ENCODE data around the gene TNFAIP8.

The TNFAIP8 gene

DNA sequence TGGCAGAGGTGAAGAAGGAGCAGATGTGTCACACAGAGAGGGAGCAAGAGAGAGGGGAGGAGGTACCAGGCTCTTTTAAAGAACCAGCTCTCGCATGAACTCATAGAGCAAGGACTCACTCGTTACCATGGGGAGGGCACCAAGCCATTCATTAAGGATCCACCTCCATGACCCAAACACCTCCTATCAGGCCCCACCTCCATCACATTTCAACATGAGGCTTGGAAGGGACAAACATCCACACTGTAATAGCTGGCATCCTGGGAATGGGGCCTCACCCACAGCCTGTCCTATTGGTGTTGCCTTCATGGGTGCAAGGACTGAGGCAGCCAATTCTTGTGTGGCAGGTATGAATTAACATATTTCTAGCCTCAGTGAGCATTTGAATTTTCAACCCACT, 11.6 kb upstream of the TNFAIP8 start:
- no peaks in the 10 kb centered on the region for H3K27me3 Mint-ChIP-seq (ENCODE audit: low read depth, poor library complexity)
- DNase-seq, result no peak
- no peaks in the 10 kb centered on the region for H3K36me3 Mint-ChIP-seq (ENCODE audit: low read depth)
- TF ChIP-seq, protein P1, sequence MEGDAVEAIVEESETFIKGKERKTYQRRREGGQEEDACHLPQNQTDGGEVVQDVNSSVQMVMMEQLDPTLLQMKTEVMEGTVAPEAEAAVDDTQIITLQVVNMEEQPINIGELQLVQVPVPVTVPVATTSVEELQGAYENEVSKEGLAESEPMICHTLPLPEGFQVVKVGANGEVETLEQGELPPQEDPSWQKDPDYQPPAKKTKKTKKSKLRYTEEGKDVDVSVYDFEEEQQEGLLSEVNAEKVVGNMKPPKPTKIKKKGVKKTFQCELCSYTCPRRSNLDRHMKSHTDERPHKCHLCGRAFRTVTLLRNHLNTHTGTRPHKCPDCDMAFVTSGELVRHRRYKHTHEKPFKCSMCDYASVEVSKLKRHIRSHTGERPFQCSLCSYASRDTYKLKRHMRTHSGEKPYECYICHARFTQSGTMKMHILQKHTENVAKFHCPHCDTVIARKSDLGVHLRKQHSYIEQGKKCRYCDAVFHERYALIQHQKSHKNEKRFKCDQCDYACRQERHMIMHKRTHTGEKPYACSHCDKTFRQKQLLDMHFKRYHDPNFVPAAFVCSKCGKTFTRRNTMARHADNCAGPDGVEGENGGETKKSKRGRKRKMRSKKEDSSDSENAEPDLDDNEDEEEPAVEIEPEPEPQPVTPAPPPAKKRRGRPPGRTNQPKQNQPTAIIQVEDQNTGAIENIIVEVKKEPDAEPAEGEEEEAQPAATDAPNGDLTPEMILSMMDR (IDR thresholded peaks at IDR 0.05), result no peak
- peaks cover 37% of the 10 kb centered on the region for H3K4me1 Mint-ChIP-seq
- H3K27ac Mint-ChIP-seq, result no peak overlapping the region
- H3K4me3 Mint-ChIP-seq, result no peak overlapping the region
- H3K9me3 Mint-ChIP-seq, result no peaks in the 10 kb centered on the region

DNA sequence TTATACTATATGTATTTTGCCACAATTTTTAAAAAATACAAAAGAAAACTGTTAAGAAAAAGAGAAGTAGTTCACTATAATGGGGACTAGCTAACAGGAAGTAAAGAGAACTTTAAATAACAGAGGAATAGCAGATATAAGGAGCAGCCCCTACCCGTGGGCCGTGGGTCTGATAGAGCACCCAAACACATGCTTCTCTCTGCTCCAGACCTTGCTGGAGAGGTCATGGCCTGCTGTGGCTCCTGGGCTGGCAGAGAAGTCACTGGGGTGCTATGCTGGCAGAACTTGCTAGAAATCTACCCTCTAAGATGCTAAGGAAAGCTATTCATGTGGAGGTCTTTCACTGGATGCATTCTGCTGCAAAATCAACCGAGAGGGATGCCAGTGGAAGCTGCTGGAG, 10.0 kb upstream of the TNFAIP8 start:
- no peak for DNase-seq
- Mint-ChIP-seq H3K9me3 (no peaks in the 10 kb centered on the region), H3K27ac (no peak overlapping the region), H3K4me1 (peaks cover 24% of the 10 kb centered on the region), H3K36me3 (ENCODE audit: low read depth) (no peaks in the 10 kb centered on the region), H3K4me3 (no peak overlapping the region), H3K27me3 (ENCODE audit: low read depth, poor library complexity) (no peaks in the 10 kb centered on the region)
- TF ChIP-seq, protein P1 (IDR thresholded peaks at IDR 0.05), result no peak

DNA sequence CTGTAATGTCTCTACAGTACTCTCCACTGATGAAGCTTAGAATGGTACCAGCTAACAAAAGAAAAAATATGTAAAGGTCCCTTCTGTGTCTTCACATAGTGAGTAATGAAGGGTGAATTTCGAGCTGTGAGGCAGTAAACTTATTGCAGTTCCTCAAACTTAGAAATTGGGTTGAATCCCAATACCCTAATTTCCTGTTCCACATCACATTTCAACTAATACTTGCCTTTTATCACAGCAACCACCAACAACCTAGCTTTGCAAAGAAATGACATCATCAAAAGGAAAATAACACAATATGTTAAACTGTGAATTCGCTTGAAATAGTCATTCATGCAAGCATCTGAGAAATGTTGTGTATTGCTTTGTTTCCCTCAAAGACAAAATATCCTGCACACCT, 9.4 kb upstream of the TNFAIP8 start:
- Mint-ChIP-seq H3K9me3 (no peaks in the 10 kb centered on the region), H3K4me3 (no peak overlapping the region), H3K27ac (no peak overlapping the region), H3K36me3 (ENCODE audit: low read depth) (no peaks in the 10 kb centered on the region), H3K4me1 (peaks cover 24% of the 10 kb centered on the region), H3K27me3 (ENCODE audit: low read depth, poor library complexity) (no peaks in the 10 kb centered on the region)
- TF ChIP-seq, protein P1 (IDR thresholded peaks at IDR 0.05), result no peak
- DNase-seq, result no peak

DNA sequence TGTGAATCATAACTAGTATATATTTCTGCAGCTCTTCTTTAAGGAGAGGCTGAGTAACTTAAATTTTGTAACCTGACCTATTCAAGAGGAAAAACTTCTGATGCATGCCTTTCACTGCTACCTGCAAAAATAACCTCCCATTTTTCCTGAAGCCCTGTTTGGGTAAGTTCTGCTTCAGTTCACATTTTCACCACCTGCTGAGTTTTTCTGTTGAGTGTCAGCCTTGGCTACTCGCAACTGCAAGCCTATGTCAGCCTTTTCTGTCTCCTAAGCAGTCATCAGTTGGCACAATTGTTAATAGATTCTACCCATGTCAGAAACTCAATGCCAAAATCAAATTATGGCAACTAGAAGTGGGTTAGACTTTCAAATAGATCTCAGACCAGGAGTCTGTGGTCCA, 8.2 kb upstream of the TNFAIP8 start:
- no peaks in the 10 kb centered on the region for H3K36me3 Mint-ChIP-seq (ENCODE audit: low read depth)
- no peaks in the 10 kb centered on the region for H3K9me3 Mint-ChIP-seq
- H3K27me3 Mint-ChIP-seq (ENCODE audit: low read depth, poor library complexity), result no peaks in the 10 kb centered on the region
- TF ChIP-seq, protein P1 (IDR thresholded peaks at IDR 0.05), result no peak
- H3K27ac Mint-ChIP-seq, result no peak overlapping the region
- H3K4me1 Mint-ChIP-seq, result peaks cover 24% of the 10 kb centered on the region
- no peak for DNase-seq
- no peak overlapping the region for H3K4me3 Mint-ChIP-seq

DNA sequence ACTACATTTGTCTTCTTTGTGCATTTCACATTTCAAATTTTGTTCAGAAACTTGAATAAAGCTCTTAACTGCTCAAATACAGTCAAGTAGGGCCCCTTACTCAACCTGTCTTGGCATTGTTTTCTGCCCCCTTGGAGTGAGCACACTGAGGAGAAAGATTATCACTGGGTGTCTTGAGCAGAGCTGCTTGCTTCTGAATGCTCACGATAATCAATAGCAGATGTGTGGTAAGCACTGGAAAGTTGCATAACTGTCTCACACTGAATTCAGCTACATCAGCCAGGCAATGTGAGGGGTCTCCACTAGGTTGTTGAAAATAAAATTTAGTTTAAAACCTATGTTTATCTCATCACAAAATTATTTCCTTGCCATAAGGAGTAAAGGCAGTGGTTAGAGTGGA, 7.8 kb upstream of the TNFAIP8 start:
- H3K4me3 Mint-ChIP-seq, result no peak overlapping the region
- no peaks in the 10 kb centered on the region for H3K9me3 Mint-ChIP-seq
- TF ChIP-seq, protein P1 (IDR thresholded peaks at IDR 0.05), result no peak
- H3K36me3 Mint-ChIP-seq (ENCODE audit: low read depth), result no peaks in the 10 kb centered on the region
- no peak overlapping the region for H3K27ac Mint-ChIP-seq
- DNase-seq, result no peak
- H3K27me3 Mint-ChIP-seq (ENCODE audit: low read depth, poor library complexity), result no peaks in the 10 kb centered on the region
- peaks cover 24% of the 10 kb centered on the region for H3K4me1 Mint-ChIP-seq

DNA sequence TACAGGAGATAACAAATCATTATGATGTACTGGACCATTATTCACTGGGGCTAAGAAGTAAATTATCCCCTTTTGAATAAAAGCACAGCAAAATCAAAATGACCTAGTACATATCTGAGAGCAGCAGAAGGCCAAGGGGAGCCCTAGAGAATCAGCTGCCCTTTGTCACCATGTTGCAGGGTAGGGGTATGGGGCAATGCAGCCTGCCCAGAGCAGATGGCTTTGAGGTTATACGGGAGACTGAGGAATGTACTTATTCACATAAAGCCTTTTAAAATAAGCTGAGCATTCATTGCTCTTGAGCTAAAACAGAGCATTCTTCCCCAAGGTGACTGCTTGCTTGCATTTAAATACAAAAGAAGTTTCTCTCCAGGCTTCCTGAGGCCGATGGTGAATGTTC, 2.6 kb upstream of the TNFAIP8 start:
- no peak for DNase-seq
- TF ChIP-seq, protein P1 (IDR thresholded peaks at IDR 0.05), result no peak
- Mint-ChIP-seq H3K4me1 (peaks cover 34% of the 10 kb centered on the region), H3K4me3 (no peak overlapping the region), H3K9me3 (no peaks in the 10 kb centered on the region), H3K27ac (no peak overlapping the region), H3K36me3 (ENCODE audit: low read depth) (no peaks in the 10 kb centered on the region), H3K27me3 (ENCODE audit: low read depth, poor library complexity) (peaks cover 19% of the 10 kb centered on the region)
